Heart left ventricle (tissue), 16 donors: ENCODE measurements around the gene RAD51. TPM values are rescaled to one million over a fixed set of nuclear protein-coding genes. Genes with fewer than 3 reads are reported as not detected.
A peak's percentile ranks its signal among the peaks of the same experiment; 100 is the strongest.

Experiments used
- ATAC-seq, 4 donors: fragments of 200-7000 bp; cut with Tn5 transposase; one replicate each; pipeline ENCODE4 v1.9.1; 2020 to 2022; ENCODE audit warnings: moderate library complexity in 4 of 4, mild to moderate bottlenecking in 3 of 4, moderate number of reproducible peaks in 1 of 4
- DNase-seq, 5 donors: peaks; one replicate each; pipeline ENCODE4 v3.0.0-alpha.2; 2020
- H3K27ac ChIP-seq, 12 donors: fragments of 200-600 bp; sonication (generic) in 4 of 12; one replicate each; pipeline versions ENCODE4 v1.5.0 to v1.8.0; 2016 to 2022; ENCODE audit warnings: mild to moderate bottlenecking in 2 of 12
- H3K27me3 ChIP-seq, 9 donors: fragments of 200-600 bp; sonication (generic) in 2 of 9; one replicate each; pipeline versions ENCODE4 v1.5.1 to v1.8.0; 2016 to 2022; ENCODE audit warnings: mild to moderate bottlenecking in 3 of 9
- H3K36me3 ChIP-seq, 9 donors: fragments of 200-600 bp; sonication (generic) in 2 of 9; one replicate each; pipeline versions ENCODE4 v1.5.0 to v1.8.0; 2018 to 2022; ENCODE audit warnings: mild to moderate bottlenecking in 2 of 9
- H3K4me1 ChIP-seq, 12 donors: fragments of 200-600 bp; sonication (generic) in 4 of 12; one replicate each; pipeline versions ENCODE4 v1.5.0 to v1.8.0; 2016 to 2022; ENCODE audit warnings: mild to moderate bottlenecking in 3 of 12
- H3K4me3 ChIP-seq, 12 donors: fragments of 200-600 bp; sonication (generic) in 4 of 12; one replicate each; pipeline versions ENCODE4 v1.5.0 to v1.8.0; 2017 to 2022; ENCODE audit warnings: mild to moderate bottlenecking in 9 of 12, moderate library complexity in 4 of 12
- H3K9me3 ChIP-seq, 12 donors: fragments of 200-600 bp; sonication (generic) in 4 of 12; one replicate each; pipeline versions ENCODE4 v1.5.0 to v1.8.0; 2016 to 2022; ENCODE audit warnings: mild to moderate bottlenecking in 1 of 12
- POLR2A ChIP-seq, 2 donors: fragments of 450-650 bp; IDR thresholded peaks; one replicate each; pipeline ENCODE4 v1.6.1; 2017; ENCODE audit warnings: antibody characterized with exemption in 2 of 2, mild to moderate bottlenecking in 2 of 2, moderate library complexity in 2 of 2
- WGBS, 4 donors: extraction: QIAGEN DNeasy Blood & Tissue Kit in 2 of 4; methylation state at CpG; one replicate each; pipeline versions ENCODE4 v1.1.5 to v1.1.7; 2013 to 2018; 5-methylcytosine and 5-hydroxymethylcytosine counted together
- intact Hi-C, 10 donors: fragments of 100-400 bp; cut with DNase I; formaldehyde crosslinking; loops; one replicate each; pipeline versions ENCODE4 v1.11.1 to v1.14.2; 2022
- polyA plus RNA-seq, 2 donors: library from polyadenylated mRNA; stranded (reverse); fragments of 200-250 nt; gene quantifications; one replicate each; pipeline ENCODE4 v1.2.3, GENCODE V29; 2013
- total RNA-seq, 9 donors: library from RNA; depleted of rRNA in 2 of 9; stranded (reverse); fragments of >200 nt in 2 of 9; fragmentation: NEBNext Ultra II Directional in 3 of 9; extraction: Animal tissue kit (Norgen Biotek cat#: 25700) in 3 of 9; gene quantifications; one replicate each; pipeline versions ENCODE4 v1.1.0 to v1.2.4, GENCODE V29; 2016 to 2023
- TF ChIP-seq, protein P1 (sequence below), 12 donors: fragments of 200-600 bp; sonication (generic) in 4 of 12; IDR thresholded peaks; one replicate each; pipeline versions ENCODE4 v1.5.0 to v1.8.0; 2018 to 2022; ENCODE audit warnings: antibody characterized with exemption in 12 of 12, mild to moderate bottlenecking in 5 of 12
- donor health status: ischemic (EF 13 %, LVEDD 7.1; RV severe dilation, severe dysfunction).
- donor health status: healthy with polysubstance abuse.
- donor health status: DM: no; HTN: yes; CAD: no.
- donor health status: DM: no; HTN: no; CAD: no.
- donor health status: ischemic (EF 25% LVEDD 6.9; RV normal size, moderate dysfunction).
- donor health status: ischemic (EF 25% LVEDD 5.7; RV mildly dilated, moderate dysfunction).
- donor health status: healthy.
- donor health status: DM: yes; HTN: yes; CAD: no.
- donor health status: ischemic (EF 35%, LVEDD 5.7; RV mildly dilated, moderate dysfunction).
- donor health status: nonischemic (EF 11% LVEDD 7.7; RV severe dilation, severe dysfunction).
- donor health status: DM: yes; HTN: yes; CAD: no.
- donor health status: PGD.
- donor health status: ischemic (EF 29% LVEDD 5.4; RV normal size, mild dysfunction).
- donor health status: nonischemic (EF 23%, LVEDD 6.1; RV moderate dilation, normal function).

Gene RAD51
- total and polyA plus RNA-seq, 11 donors, result 0.15 to 3.9 (median 0.56) TPM; not detected in 2

GRCh38 chr15:40764629-40765103, 69.7 kb downstream of the RAD51 start:
- DNase-seq (no peak), ATAC-seq (no peak)
- peak overlapping the region in 10 of 12 donors; percentile 47 to 80 (median 63) for H3K27ac ChIP-seq
- no peaks in the 10 kb centered on the region for H3K27me3 ChIP-seq
- TF ChIP-seq, protein P1, sequence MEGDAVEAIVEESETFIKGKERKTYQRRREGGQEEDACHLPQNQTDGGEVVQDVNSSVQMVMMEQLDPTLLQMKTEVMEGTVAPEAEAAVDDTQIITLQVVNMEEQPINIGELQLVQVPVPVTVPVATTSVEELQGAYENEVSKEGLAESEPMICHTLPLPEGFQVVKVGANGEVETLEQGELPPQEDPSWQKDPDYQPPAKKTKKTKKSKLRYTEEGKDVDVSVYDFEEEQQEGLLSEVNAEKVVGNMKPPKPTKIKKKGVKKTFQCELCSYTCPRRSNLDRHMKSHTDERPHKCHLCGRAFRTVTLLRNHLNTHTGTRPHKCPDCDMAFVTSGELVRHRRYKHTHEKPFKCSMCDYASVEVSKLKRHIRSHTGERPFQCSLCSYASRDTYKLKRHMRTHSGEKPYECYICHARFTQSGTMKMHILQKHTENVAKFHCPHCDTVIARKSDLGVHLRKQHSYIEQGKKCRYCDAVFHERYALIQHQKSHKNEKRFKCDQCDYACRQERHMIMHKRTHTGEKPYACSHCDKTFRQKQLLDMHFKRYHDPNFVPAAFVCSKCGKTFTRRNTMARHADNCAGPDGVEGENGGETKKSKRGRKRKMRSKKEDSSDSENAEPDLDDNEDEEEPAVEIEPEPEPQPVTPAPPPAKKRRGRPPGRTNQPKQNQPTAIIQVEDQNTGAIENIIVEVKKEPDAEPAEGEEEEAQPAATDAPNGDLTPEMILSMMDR (IDR thresholded peaks at IDR 0.05), result no peak
- TF ChIP-seq POLR2A (IDR thresholded peaks at IDR 0.05), result no peak
- peaks cover 0 to 52% (median 24%) of the 10 kb centered on the region in 12 donors for H3K4me1 ChIP-seq
- H3K36me3 ChIP-seq, result peaks cover 0 to 18% (median 4%) of the 10 kb centered on the region in 9 donors
- peak overlapping the region in 11 of 12 donors; percentile 33 to 75 (median 59) for H3K4me3 ChIP-seq
- H3K9me3 ChIP-seq, result no peaks in the 10 kb centered on the region
- WGBS, 4 donors, result 31 to 41% (median 36%) methylated on average over 8 of the region's 8 CpGs
- intact Hi-C loops, result loop anchor here in 5 of 10 donors (5.0 to 10.0 kb wide), 5 partner anchors 38 to 170 kb away; partner anchors contain the start of genes DNAJC17 (in 2 of the 5), VPS18 (in 2 of the 5), ZFYVE19 (in 2 of the 5) and KNL1 (in 1 of the 5)

- ATAC-seq, result no peak
- peaks cover 0 to 60% (median 24%) of the 10 kb centered on the region in 12 donors for H3K4me1 ChIP-seq
- TF ChIP-seq, protein P1 (IDR thresholded peaks at IDR 0.05), result no peak
- no peak for TF ChIP-seq POLR2A (IDR thresholded peaks at IDR 0.05)
- peak overlapping the region in 1 of 12 donors; percentile 80 for H3K27ac ChIP-seq
- no peak overlapping the region for H3K4me3 ChIP-seq
- WGBS, 4 donors, result 60 to 70% (median 69%) methylated on average over 5 to 7 of the region's 7 CpGs
- no peaks in the 10 kb centered on the region for H3K27me3 ChIP-seq
- DNase-seq, result no peak
- intact Hi-C loops, result loop anchor here in 4 of 10 donors (5.0 to 10.0 kb wide), 4 partner anchors 36 to 172 kb away; partner anchors contain the start of genes DNAJC17 (in 1 of the 4), KNL1 (in 1 of the 4), VPS18 (in 1 of the 4) and ZFYVE19 (in 1 of the 4)
- no peaks in the 10 kb centered on the region for H3K9me3 ChIP-seq
- H3K36me3 ChIP-seq, result peaks cover 0 to 31% (median 5%) of the 10 kb centered on the region in 9 donors
Measured at GRCh38 chr15:40766194-40766815, 71.3 kb downstream of the RAD51 start.

DNA sequence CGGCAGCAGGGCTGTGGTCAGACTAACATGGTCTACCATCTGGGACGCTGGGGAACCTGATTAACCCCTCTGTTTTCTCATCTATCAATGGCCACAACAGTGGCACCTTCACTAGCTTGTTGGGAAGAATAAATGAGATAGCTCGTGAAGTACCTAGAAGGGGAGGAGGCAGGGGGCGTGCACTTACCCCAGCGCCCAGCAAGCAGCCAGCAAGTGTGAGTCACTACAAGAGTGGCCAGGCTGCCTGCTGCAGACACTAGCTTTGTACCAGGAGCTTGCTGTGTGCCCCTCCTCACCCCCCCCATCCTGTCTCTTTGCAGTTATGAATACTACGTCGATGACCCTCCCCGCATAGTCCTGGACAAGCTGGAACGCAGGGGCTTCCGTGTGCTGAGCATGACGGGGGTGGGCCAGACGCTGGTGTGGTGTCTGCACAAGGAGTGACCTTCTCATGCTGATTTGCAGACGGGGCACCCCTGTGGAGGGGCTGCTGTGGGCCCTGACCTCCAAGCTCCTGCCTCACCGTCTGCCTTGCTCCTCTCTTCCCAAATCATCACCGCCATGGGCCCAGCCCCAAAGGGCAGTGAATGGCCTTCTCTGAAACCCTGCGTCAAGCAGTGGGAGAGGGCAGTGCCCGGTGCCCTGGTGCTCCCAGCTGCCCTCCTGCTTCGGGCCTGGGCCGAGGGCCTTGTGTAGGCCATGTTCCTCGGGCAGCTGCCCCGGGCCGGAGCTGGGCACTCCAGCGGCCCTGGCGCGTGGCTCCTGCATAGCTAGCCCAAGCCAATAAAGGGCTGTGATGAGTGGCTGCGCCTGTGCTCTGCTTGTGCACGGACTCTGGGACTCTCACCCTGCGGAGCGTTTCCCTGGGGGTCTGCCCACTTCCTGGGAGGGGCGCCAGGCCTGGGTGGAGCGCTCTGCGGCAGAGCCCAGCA, 72.2 kb downstream of the RAD51 start:
- ATAC-seq, result no peak
- TF ChIP-seq, protein P1 (IDR thresholded peaks at IDR 0.05), result no peak
- no peak for TF ChIP-seq POLR2A (IDR thresholded peaks at IDR 0.05)
- WGBS, 4 donors, result 91 to 94% (median 93%) methylated on average over 27 to 32 of the region's 32 CpGs
- no peaks in the 10 kb centered on the region for H3K9me3 ChIP-seq
- H3K27me3 ChIP-seq, result no peaks in the 10 kb centered on the region
- peaks cover 0 to 60% (median 24%) of the 10 kb centered on the region in 12 donors for H3K4me1 ChIP-seq
- no peak overlapping the region for H3K27ac ChIP-seq
- intact Hi-C loops, result loop anchor here in 4 of 10 donors (5.0 to 10.0 kb wide), 4 partner anchors 35 to 172 kb away; partner anchors contain the start of genes DNAJC17 (in 1 of the 4), KNL1 (in 1 of the 4), VPS18 (in 1 of the 4) and ZFYVE19 (in 1 of the 4)
- no peak for DNase-seq
- no peak overlapping the region for H3K4me3 ChIP-seq
- peaks cover 0 to 38% (median 13%) of the 10 kb centered on the region in 9 donors for H3K36me3 ChIP-seq
